GM19395 (cell line): Measurements from ENCODE around the gene WDR86.

ENCODE experiments used
- ATAC-seq: cut with Tn5 transposase; IDR thresholded peaks from one replicate; pipeline ENCODE4 v1.9.1; 2021; ENCODE audit warnings: mild to moderate bottlenecking, moderate library complexity; ENCODE audit not compliant: unreplicated experiment

Gene WDR86

GRCh38 chr7:151393031-151393977 lies 16.5 kb downstream of the WDR86 start:
- no peak for ATAC-seq

GRCh38 chr7:151392426-151392825 lies 17.4 kb downstream of the WDR86 start:
- ATAC-seq, result no peak

- no peak for ATAC-seq
These were observed 17.8 kb downstream of the WDR86 start for GRCh38 chr7:151392002-151392401.

- ATAC-seq, result no peak
These were observed 18.5 kb downstream of the WDR86 start for GRCh38 chr7:151391358-151391730.

- ATAC-seq, result no peak
These were observed 19.1 kb downstream of the WDR86 start for GRCh38 chr7:151390598-151391357.

GRCh38 chr7:151389768-151390597 lies 19.9 kb downstream of the WDR86 start:
- ATAC-seq, result no peak

- ATAC-seq, result no peak
These were observed 20.6 kb downstream of the WDR86 start for GRCh38 chr7:151389096-151389767.

GRCh38 chr7:151388430-151388829 lies 21.4 kb downstream of the WDR86 start:
- no peak for ATAC-seq

GRCh38 chr7:151388007-151388297 lies 21.9 kb downstream of the WDR86 start:
- no peak for ATAC-seq

- no peak for ATAC-seq
These were observed 22.5 kb downstream of the WDR86 start for GRCh38 chr7:151387161-151388006.

- ATAC-seq, result no peak
These were observed 23.3 kb downstream of the WDR86 start for GRCh38 chr7:151386301-151387160.

- no peak for ATAC-seq
These were observed 24.1 kb downstream of the WDR86 start for GRCh38 chr7:151385626-151386300.

- no peak for ATAC-seq
These were observed 24.8 kb downstream of the WDR86 start for GRCh38 chr7:151384776-151385625.

- ATAC-seq, result no peak
These were observed 25.5 kb downstream of the WDR86 start for GRCh38 chr7:151384352-151384697.

GRCh38 chr7:151383638-151384351 lies 26.0 kb downstream of the WDR86 start:
- no peak for ATAC-seq

- no peak for ATAC-seq
These were observed 27.6 kb downstream of the WDR86 start for GRCh38 chr7:151382079-151382885.
